ENCODE results near the gene MS4A15. TPM values are rescaled to one million over a fixed set of nuclear protein-coding genes. Genes with fewer than 3 reads are reported as not detected.

The MS4A15 gene
- total and polyA plus RNA-seq, 2 experiments from 2014 or later = not detected

DNA sequence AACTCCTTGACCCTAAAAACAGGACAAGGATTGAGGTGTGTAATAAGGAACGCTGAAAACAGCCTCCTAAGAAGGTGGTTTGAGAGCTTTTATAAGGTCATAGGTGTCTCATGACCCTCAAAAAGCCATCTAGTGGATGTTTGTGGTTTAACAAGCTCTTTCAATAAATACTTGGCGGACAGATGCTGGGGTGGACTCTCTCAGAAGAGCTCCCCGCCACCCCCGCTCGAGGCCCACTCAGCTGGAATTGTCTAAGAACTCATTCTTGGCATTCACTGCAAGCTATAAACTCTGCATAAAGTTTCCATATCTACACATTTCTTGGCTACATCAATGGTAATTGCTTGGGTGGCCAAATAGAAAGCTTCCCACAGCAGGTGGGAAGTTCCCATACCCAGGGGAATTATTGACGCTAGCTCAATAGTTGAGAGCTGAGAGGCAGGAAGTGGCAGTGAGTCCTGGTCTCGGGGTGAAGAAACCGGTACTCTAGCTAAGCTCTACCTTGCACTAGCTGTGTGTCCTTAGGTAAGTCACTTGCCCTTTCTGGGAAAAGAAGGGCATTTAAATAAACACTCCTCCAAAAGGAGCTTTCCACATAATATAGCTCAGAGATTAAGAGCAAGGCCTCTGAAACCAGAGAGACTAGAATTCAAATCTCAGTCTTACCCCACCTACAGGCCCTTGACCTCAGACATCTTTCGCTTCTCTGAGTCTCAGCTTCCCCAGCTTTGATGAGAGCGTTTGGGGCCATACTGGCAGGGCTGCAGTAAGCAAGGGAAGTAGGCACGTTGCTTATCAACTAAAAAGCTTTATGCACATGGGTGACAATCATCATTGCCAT is 6.4 kb downstream of the MS4A15 start:
- no peak for TF ChIP-seq EZH2phosphoT487 (IDR thresholded peaks at IDR 0.05; ENCODE audit: insufficient read depth, low read depth)
- no peak for TF ChIP-seq EZH2 (IDR thresholded peaks at IDR 0.05; ENCODE audit: insufficient read depth, poor library complexity, severe bottlenecking)
- no peaks in the 10 kb centered on the region for H3K79me2 ChIP-seq (ENCODE audit: insufficient read depth)
- DNase-seq = no peak
- in situ Hi-C loops (cut with MboI) = no loop called here
- H3K27me3 ChIP-seq (replicated peaks; ENCODE audit: insufficient read depth) = peaks cover 76% of the 10 kb centered on the region
- H3K4me1 ChIP-seq (ENCODE audit: insufficient read depth) = no peaks in the 10 kb centered on the region
- H3F3A ChIP-seq (ENCODE audit: insufficient read depth) = no peaks in the 10 kb centered on the region
- H3K27ac ChIP-seq = no peak overlapping the region
- H3K36me3 ChIP-seq (ENCODE audit: low read depth) = no peaks in the 10 kb centered on the region
- no peak overlapping the region for H3K4me3 ChIP-seq
- H3K9me2 ChIP-seq (ENCODE audit: insufficient read depth) = no peaks in the 10 kb centered on the region
- no peaks in the 10 kb centered on the region for H3K9me3 ChIP-seq (ENCODE audit: low read depth)
- no peak overlapping the region for H3K9ac ChIP-seq
- H4K20me1 ChIP-seq (ENCODE audit: insufficient read depth) = no peaks in the 10 kb centered on the region
- no peak overlapping the region for H2AFZ ChIP-seq
- H3K4me2 ChIP-seq (ENCODE audit: unreplicated experiment) = no peak overlapping the region
- WGBS, 2 experiments (ENCODE audit: low coverage in 1 of 2, low lambda C conversion rate in 2 of 2, missing lambda C conversion rate in 2 of 2) = 36 to 46% methylated on average over 11 of the region's 11 CpGs

DNA sequence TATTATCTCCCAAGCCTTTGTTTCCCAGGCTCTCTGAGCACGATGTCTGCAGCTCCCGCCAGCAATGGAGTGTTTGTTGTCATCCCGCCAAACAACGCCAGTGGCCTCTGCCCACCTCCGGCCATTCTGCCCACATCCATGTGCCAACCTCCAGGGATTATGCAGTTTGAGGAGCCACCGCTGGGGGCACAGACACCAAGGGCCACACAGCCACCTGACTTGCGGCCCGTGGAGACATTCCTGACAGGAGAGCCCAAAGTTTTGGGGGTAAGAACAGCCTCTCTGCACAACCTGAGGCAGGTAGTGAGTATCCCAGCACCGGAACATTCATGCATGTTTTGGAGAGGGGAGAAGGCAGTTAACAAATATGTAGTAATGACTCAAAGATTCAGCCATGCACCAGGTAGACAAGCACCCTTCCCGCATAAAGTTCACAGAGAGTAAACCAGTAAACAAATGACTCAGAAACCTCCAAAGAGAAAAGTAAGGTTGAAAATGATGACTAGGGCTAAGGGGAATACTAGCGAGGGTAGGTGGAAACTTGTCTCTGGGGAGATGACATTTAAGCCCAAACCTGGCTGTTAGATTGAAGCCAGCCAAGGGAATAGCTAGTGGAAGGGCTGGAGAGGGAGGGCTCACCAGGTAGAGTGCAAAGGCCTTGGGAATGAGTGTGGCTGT is 7.2 kb downstream of the MS4A15 start:
- in situ Hi-C loops (cut with MboI) = no loop called here
- no peak for DNase-seq

DNA sequence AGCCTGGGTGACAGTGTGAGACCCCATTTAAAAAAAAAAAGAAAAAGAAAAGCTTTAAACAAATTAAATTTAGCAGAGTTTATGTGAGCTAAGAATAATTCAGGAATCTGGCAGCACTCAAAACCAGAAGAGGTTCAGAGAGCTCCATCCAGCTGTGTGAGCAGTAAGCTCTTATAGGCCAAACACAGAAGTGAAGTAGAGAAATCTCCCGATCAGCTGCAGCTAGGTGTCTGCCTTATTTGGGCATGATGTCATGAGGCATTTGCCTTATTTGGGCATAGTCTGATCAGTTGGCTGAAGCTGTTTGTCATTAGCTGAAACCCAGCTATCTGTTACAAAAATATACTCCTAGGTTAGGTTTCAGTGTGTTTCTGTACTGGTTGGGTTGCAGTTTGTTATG is 8.2 kb downstream of the MS4A15 start:
- H3K9ac ChIP-seq = no peak overlapping the region
- no peaks in the 10 kb centered on the region for H4K20me1 ChIP-seq (ENCODE audit: insufficient read depth)
- H3K4me3 ChIP-seq = no peak overlapping the region
- H3K79me2 ChIP-seq (ENCODE audit: insufficient read depth) = no peaks in the 10 kb centered on the region
- DNase-seq = no peak
- no peaks in the 10 kb centered on the region for H3F3A ChIP-seq (ENCODE audit: insufficient read depth)
- in situ Hi-C loops (cut with MboI) = no loop called here
- H3K27me3 ChIP-seq (replicated peaks; ENCODE audit: insufficient read depth) = peaks cover 59% of the 10 kb centered on the region
- H3K4me1 ChIP-seq (ENCODE audit: insufficient read depth) = no peaks in the 10 kb centered on the region
- no peak for TF ChIP-seq EZH2phosphoT487 (IDR thresholded peaks at IDR 0.05; ENCODE audit: insufficient read depth, low read depth)
- no peak for TF ChIP-seq EZH2 (IDR thresholded peaks at IDR 0.05; ENCODE audit: insufficient read depth, poor library complexity, severe bottlenecking)
- no peaks in the 10 kb centered on the region for H3K9me2 ChIP-seq (ENCODE audit: insufficient read depth)
- 0% methylated on average over 1 of the region's 1 CpG for WGBS, 2 experiments (ENCODE audit: low coverage in 1 of 2, low lambda C conversion rate in 2 of 2, missing lambda C conversion rate in 2 of 2)
- H3K27ac ChIP-seq = no peak overlapping the region
- H3K4me2 ChIP-seq (ENCODE audit: unreplicated experiment) = no peak overlapping the region
- no peaks in the 10 kb centered on the region for H3K9me3 ChIP-seq (ENCODE audit: low read depth)
- no peaks in the 10 kb centered on the region for H3K36me3 ChIP-seq (ENCODE audit: low read depth)
- H2AFZ ChIP-seq = no peak overlapping the region

More for the DNA sequence above, 7.2 kb downstream of the MS4A15 start:
- no peaks in the 10 kb centered on the region for H3K4me1 ChIP-seq (ENCODE audit: insufficient read depth)
- no peak overlapping the region for H3K27ac ChIP-seq
- H3F3A ChIP-seq (ENCODE audit: insufficient read depth) = no peaks in the 10 kb centered on the region
- no peaks in the 10 kb centered on the region for H4K20me1 ChIP-seq (ENCODE audit: insufficient read depth)
- no peak overlapping the region for H3K4me3 ChIP-seq
- peaks cover 68% of the 10 kb centered on the region for H3K27me3 ChIP-seq (replicated peaks; ENCODE audit: insufficient read depth)
- no peak overlapping the region for H2AFZ ChIP-seq
- WGBS, 2 experiments (ENCODE audit: low coverage in 1 of 2, low lambda C conversion rate in 2 of 2, missing lambda C conversion rate in 2 of 2) = 52 to 55% methylated on average over 11 of the region's 11 CpGs
- TF ChIP-seq EZH2 (IDR thresholded peaks at IDR 0.05; ENCODE audit: insufficient read depth, poor library complexity, severe bottlenecking) = no peak
- TF ChIP-seq EZH2phosphoT487 (IDR thresholded peaks at IDR 0.05; ENCODE audit: insufficient read depth, low read depth) = no peak
- H3K36me3 ChIP-seq (ENCODE audit: low read depth) = no peaks in the 10 kb centered on the region
- no peaks in the 10 kb centered on the region for H3K9me3 ChIP-seq (ENCODE audit: low read depth)
- no peak overlapping the region for H3K9ac ChIP-seq
- H3K9me2 ChIP-seq (ENCODE audit: insufficient read depth) = no peaks in the 10 kb centered on the region
- no peaks in the 10 kb centered on the region for H3K79me2 ChIP-seq (ENCODE audit: insufficient read depth)
- H3K4me2 ChIP-seq (ENCODE audit: unreplicated experiment) = no peak overlapping the region

DNA sequence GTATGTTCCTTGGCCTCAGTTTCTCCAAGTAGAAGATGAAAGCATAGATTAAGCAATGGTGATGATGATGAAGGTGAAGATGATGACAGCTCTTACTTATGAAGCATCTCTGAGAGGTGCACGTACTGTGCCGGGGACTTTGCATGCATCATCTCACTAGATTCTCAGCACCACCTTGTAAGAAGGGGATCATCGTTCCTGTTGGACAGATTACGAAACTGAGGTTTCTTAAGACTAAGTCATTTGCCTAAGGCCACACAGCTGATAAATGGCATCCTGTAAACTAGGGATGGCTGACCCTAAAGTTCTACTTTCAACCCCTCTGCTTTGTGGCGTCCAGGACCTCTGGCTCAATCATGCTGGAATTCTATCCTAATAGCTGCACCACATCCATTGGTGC is 8.7 kb downstream of the MS4A15 start:
- 49 to 53% methylated on average over 5 of the region's 5 CpGs for WGBS, 2 experiments (ENCODE audit: low coverage in 1 of 2, low lambda C conversion rate in 2 of 2, missing lambda C conversion rate in 2 of 2)
- Histone ChIP-seq H3K9ac (no peak overlapping the region), H3K27ac (no peak overlapping the region), H3K9me3 (ENCODE audit: low read depth) (no peaks in the 10 kb centered on the region), H3K4me2 (ENCODE audit: unreplicated experiment) (no peak overlapping the region), H2AFZ (no peak overlapping the region), H3K4me1 (ENCODE audit: insufficient read depth) (no peaks in the 10 kb centered on the region), H3K79me2 (ENCODE audit: insufficient read depth) (no peaks in the 10 kb centered on the region), H4K20me1 (ENCODE audit: insufficient read depth) (no peaks in the 10 kb centered on the region), H3K4me3 (no peak overlapping the region), H3K36me3 (ENCODE audit: low read depth) (no peaks in the 10 kb centered on the region), H3K27me3 (replicated peaks; ENCODE audit: insufficient read depth) (peaks cover 54% of the 10 kb centered on the region), H3F3A (ENCODE audit: insufficient read depth) (no peaks in the 10 kb centered on the region), H3K9me2 (ENCODE audit: insufficient read depth) (no peaks in the 10 kb centered on the region)
- in situ Hi-C loops (cut with MboI) = no loop called here
- no peak for DNase-seq
- TF ChIP-seq EZH2 (IDR thresholded peaks at IDR 0.05; ENCODE audit: insufficient read depth, poor library complexity, severe bottlenecking) (no peak), EZH2phosphoT487 (IDR thresholded peaks at IDR 0.05; ENCODE audit: insufficient read depth, low read depth) (no peak)
